Measurements from ENCODE around the gene ZFAND2B. TPM values are rescaled to one million over a fixed set of nuclear protein-coding genes. Genes with fewer than 3 reads are reported as not detected.
A peak's percentile ranks its signal among the peaks of the same experiment; 100 is the strongest.

The ZFAND2B gene
- total RNA-seq = 10 to 100 TPM; 65.9 to 67.4 TPM
- polyA plus RNA-seq (2013, experiment 1 of 2) = 50.1 TPM
- polyA plus RNA-seq (2013, experiment 2 of 2) = 58.5 TPM
- 9.5 to 72.3 (median 38.4) reads per million in 172 experiments for total RNA-seq

GRCh38 chr2:219206328-219207133, at the start of gene ZFAND2B:
Gene ZFAND2B, plus strand, starts transcription at chr2:219206782. Its CDS starts 206 bp downstream, at chr2:219206988.
- no peak for TF ChIP-seq CTCF (IDR thresholded peaks at IDR 0.05)
- Histone ChIP-seq H3K27me3 (ENCODE audit: control insufficient read depth in 1 of 2, insufficient read depth in 2 of 2, low read length in 2 of 2) (no peaks in the 10 kb centered on the region), H3K4me1 (ENCODE audit: insufficient read depth, low read length) (peaks cover 53% of the 10 kb centered on the region), H3K27ac (ENCODE audit: low read depth in 1 of 2, low read length in 2 of 2) (peak within 1 kb of the TSS; percentile 89 to 90), H3K4me3 (ENCODE audit: low read length) (peak within 1 kb of the TSS; percentile 69), H3K9me3 (ENCODE audit: control insufficient read depth in 1 of 2, insufficient read depth in 1 of 2, low read length in 2 of 2) (no peaks in the 10 kb centered on the region), H3K36me3 (ENCODE audit: insufficient read depth, low read length) (peaks cover 21% of the 10 kb centered on the region)
- ChIA-PET CTCF (interaction anchor here (0.9 to 4.2 kb wide), 10 partner anchors 13 to 226 kb away, joined by 3 to 32 read pairs (median 5); partner anchors contain the start of genes CNPPD1, DNPEP and NHEJ1), POLR2A (interaction anchor here (0.6 to 4.8 kb wide), 22 partner anchors 8 to 182 kb away, joined by 3 to 139 read pairs (median 12); partner anchors contain the start of genes ABCB6, ANKZF1, ATG9A and CNPPD1)
- DNase-seq = peak; percentile 88 to 98 (median 95)
- Mint-ChIP-seq H3K4me1 (ENCODE audit: low read depth) (peaks cover 45% of the 10 kb centered on the region), H3K4me3 (peak within 1 kb of the TSS; percentile 90), H3K9me3 (no peaks in the 10 kb centered on the region), H3K27ac (peak within 1 kb of the TSS; percentile 93), H3K36me3 (ENCODE audit: low read depth) (peaks cover 26% of the 10 kb centered on the region), H3K27me3 (no peaks in the 10 kb centered on the region)
- ATAC-seq (ENCODE audit: poor library complexity) = peak; percentile 93
- intact Hi-C loops (cut with DNase I, micrococcal nuclease) = loop anchor here (1.0 to 10.0 kb wide), 6 partner anchors 28 to 338 kb away; partner anchors contain the start of genes CHPF (in 1 of the 2), DNAJB2 (in 1 of the 2), DNPEP (in 1 of the 2) and RETREG2 (in 1 of the 2)

DNA sequence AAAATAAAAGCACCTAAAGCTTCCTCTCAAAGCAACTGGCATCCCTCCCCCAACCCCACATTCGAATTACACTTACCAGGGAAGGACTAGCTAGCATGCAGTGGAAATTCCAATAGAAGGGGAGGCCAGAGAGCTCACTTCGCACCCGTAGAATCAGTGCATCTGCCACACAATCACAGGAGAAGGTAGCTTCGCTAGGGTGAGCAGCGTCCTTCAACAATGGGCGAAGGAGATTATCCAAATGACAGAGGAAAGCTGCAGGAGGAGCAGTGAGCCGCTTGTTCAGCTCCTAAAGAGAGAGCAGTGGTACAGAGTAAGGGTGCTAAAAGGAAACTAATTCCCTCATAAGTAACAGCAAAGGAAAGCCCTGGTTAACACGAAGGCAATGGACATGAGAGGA, 49.2 kb upstream of the ZFAND2B start:
- H3K27me3 Mint-ChIP-seq = no peaks in the 10 kb centered on the region
- no peak overlapping the region for H3K27ac Mint-ChIP-seq
- no peak overlapping the region for H3K4me3 Mint-ChIP-seq

More for the DNA sequence above, 49.2 kb upstream of the ZFAND2B start:
- H3K36me3 ChIP-seq (ENCODE audit: insufficient read depth, low read length) = peaks cover 29% of the 10 kb centered on the region
- ATAC-seq (ENCODE audit: poor library complexity) (no peak), DNase-seq (no peak)
- H3K4me3 ChIP-seq (ENCODE audit: low read length) = no peak overlapping the region
- H3K4me1 ChIP-seq (ENCODE audit: insufficient read depth, low read length) = peaks cover 17% of the 10 kb centered on the region
- H3K4me1 Mint-ChIP-seq (ENCODE audit: low read depth) = peaks cover 24% of the 10 kb centered on the region
- no peaks in the 10 kb centered on the region for H3K27me3 ChIP-seq (ENCODE audit: control insufficient read depth in 1 of 2, insufficient read depth in 2 of 2, low read length in 2 of 2)
- ChIA-PET CTCF (interaction anchor here (1.4 to 4.8 kb wide), 5 partner anchors 14 to 138 kb away, joined by 5 to 32 read pairs (median 19); no protein-coding TSS in a partner anchor), POLR2A (interaction anchor here (0.6 to 1.2 kb wide), 2 partner anchors 12 to 20 kb away, joined by 3 to 6 read pairs; partner anchors contain the start of gene CNPPD1)
- H3K9me3 ChIP-seq (ENCODE audit: control insufficient read depth in 1 of 2, insufficient read depth in 1 of 2, low read length in 2 of 2) = no peaks in the 10 kb centered on the region
- H3K36me3 Mint-ChIP-seq (ENCODE audit: low read depth) = peaks cover 52% of the 10 kb centered on the region
- H3K27ac ChIP-seq (ENCODE audit: low read depth in 1 of 2, low read length in 2 of 2) = no peak overlapping the region
- no peaks in the 10 kb centered on the region for H3K9me3 Mint-ChIP-seq
- intact Hi-C loops (cut with DNase I, micrococcal nuclease) = loop anchor here in 1 of 2 experiments (5.0 to 10.0 kb wide), 3 partner anchors 175 to 387 kb away; partner anchors contain the start of genes CHPF and TMEM198
- no peak for TF ChIP-seq CTCF (IDR thresholded peaks at IDR 0.05)
